Measurements from ENCODE around the gene KLHL36.
A peak's percentile ranks its signal among the peaks of the same experiment; 100 is the strongest.

KLHL36 gene

GRCh38 chr16:84647828-84648594, at the start of gene KLHL36:
TSS of gene KLHL36 (plus strand) at chr16:84648511. CDS start at chr16:84650868, 2,357 bp downstream.
- H3K4me3 ChIP-seq (ENCODE audit: low read depth, low read length), result peak within 1 kb of the TSS; percentile 65

GRCh38 chr16:84599521-84600202, 48.6 kb upstream of the KLHL36 start:
- H3K4me3 ChIP-seq (ENCODE audit: low read depth, low read length), result no peak overlapping the region

- no peak overlapping the region for H3K4me3 ChIP-seq (ENCODE audit: low read depth, low read length)
Measured at GRCh38 chr16:84600343-84601229, 47.7 kb upstream of the KLHL36 start.

- no peak overlapping the region for H3K4me3 ChIP-seq (ENCODE audit: low read depth, low read length)
Measured at GRCh38 chr16:84603140-84603816, 45.0 kb upstream of the KLHL36 start.

GRCh38 chr16:84603940-84604339, 44.4 kb upstream of the KLHL36 start:
- H3K4me3 ChIP-seq (ENCODE audit: low read depth, low read length), result no peak overlapping the region

GRCh38 chr16:84604477-84605013, 43.8 kb upstream of the KLHL36 start:
- H3K4me3 ChIP-seq (ENCODE audit: low read depth, low read length), result no peak overlapping the region

- no peak overlapping the region for H3K4me3 ChIP-seq (ENCODE audit: low read depth, low read length)
Measured at GRCh38 chr16:84605339-84605848, 42.9 kb upstream of the KLHL36 start.

GRCh38 chr16:84606081-84606875, 42.0 kb upstream of the KLHL36 start:
- no peak overlapping the region for H3K4me3 ChIP-seq (ENCODE audit: low read depth, low read length)

- H3K4me3 ChIP-seq (ENCODE audit: low read depth, low read length), result no peak overlapping the region
Measured at GRCh38 chr16:84607061-84607460, 41.2 kb upstream of the KLHL36 start.

- H3K4me3 ChIP-seq (ENCODE audit: low read depth, low read length), result no peak overlapping the region
Measured at GRCh38 chr16:84607694-84608093, 40.6 kb upstream of the KLHL36 start.

GRCh38 chr16:84608282-84608681, 40.0 kb upstream of the KLHL36 start:
- no peak overlapping the region for H3K4me3 ChIP-seq (ENCODE audit: low read depth, low read length)

GRCh38 chr16:84609563-84610177, 38.6 kb upstream of the KLHL36 start:
- no peak overlapping the region for H3K4me3 ChIP-seq (ENCODE audit: low read depth, low read length)

GRCh38 chr16:84610376-84610775, 37.9 kb upstream of the KLHL36 start:
- H3K4me3 ChIP-seq (ENCODE audit: low read depth, low read length), result no peak overlapping the region

GRCh38 chr16:84611041-84611440, 37.3 kb upstream of the KLHL36 start:
- H3K4me3 ChIP-seq (ENCODE audit: low read depth, low read length), result no peak overlapping the region

- no peak overlapping the region for H3K4me3 ChIP-seq (ENCODE audit: low read depth, low read length)
Measured at GRCh38 chr16:84612686-84613085, 35.6 kb upstream of the KLHL36 start.

GRCh38 chr16:84613408-84614072, 34.8 kb upstream of the KLHL36 start:
- H3K4me3 ChIP-seq (ENCODE audit: low read depth, low read length), result no peak overlapping the region

- no peak overlapping the region for H3K4me3 ChIP-seq (ENCODE audit: low read depth, low read length)
Measured at GRCh38 chr16:84614073-84614459, 34.2 kb upstream of the KLHL36 start.

GRCh38 chr16:84614623-84614967, 33.7 kb upstream of the KLHL36 start:
- H3K4me3 ChIP-seq (ENCODE audit: low read depth, low read length), result no peak overlapping the region

All from iPS-11a (cell line).